PC-9 (cell line): ENCODE measurements around the gene CAPN15.

Experiments used
- CTCF ChIP-seq: fragments of 200-600 bp; sonication (generic); conservative IDR thresholded peaks from 2 replicates; pipeline ENCODE4 v1.6.1; 2017; ENCODE audit warnings: mixed run types, antibody characterized with exemption, mild to moderate bottlenecking, moderate library complexity
- EZH2 ChIP-seq: fragments of 200-600 bp; sonication (generic); IDR thresholded peaks from 2 replicates; pipeline ENCODE4 v1.8.0; 2017; ENCODE audit warnings: antibody characterized with exemption, low read depth

- TF ChIP-seq EZH2, result no peak
- TF ChIP-seq CTCF, result no peak
These were observed 23.7 kb downstream of the CAPN15 start for GRCh38 chr16:551210-551609.
